Stomach (tissue), 9 donors: ENCODE results near the gene PKN3. TPM values are rescaled to one million over a fixed set of nuclear protein-coding genes. Genes with fewer than 3 reads are reported as not detected.

Experiments used
- DNase-seq, 2 donors: peaks; one replicate each; pipeline versions ENCODE4 v3.0.0 to v3.0.0-alpha.2; 2013 to 2019
- H3K27ac ChIP-seq, 5 donors: fragments of 200-600 bp in 4 of 5; sonication (generic) in 4 of 5; one replicate each; pipeline ENCODE4 v1.5.1; 2013 to 2019; ENCODE audit warnings: mild to moderate bottlenecking in 1 of 5, moderate library complexity in 1 of 5
- H3K27me3 ChIP-seq, 3 donors: fragments of 200-600 bp; sonication (generic); one replicate each; pipeline ENCODE4 v1.5.1; 2017 to 2019; ENCODE audit warnings: mixed run types in 1 of 3
- H3K36me3 ChIP-seq, 4 donors: fragments of 200-600 bp; sonication (generic); 1 replicate in 3 of 4; 2 replicates in 1 of 4; pipeline ENCODE4 v1.5.1; 2016 to 2019
- H3K4me1 ChIP-seq, 4 donors: fragments of 200-600 bp; sonication (generic); one replicate each; pipeline ENCODE4 v1.5.1; 2016 to 2019
- H3K4me3 ChIP-seq, 4 donors: fragments of 200-600 bp; sonication (generic) in 3 of 4; one replicate each; pipeline ENCODE4 v1.5.1; 2016 to 2019; ENCODE audit warnings: mild to moderate bottlenecking in 1 of 4
- H3K9me3 ChIP-seq, 4 donors: fragments of 200-600 bp; sonication (generic); one replicate each; pipeline ENCODE4 v1.5.1; 2016 to 2019
- CTCF ChIP-seq, 7 experiments: fragments of 450-650 bp in 4 of 7; fragments of 200-600 bp in 3 of 7; sonication (generic) in 3 of 7; IDR thresholded peaks; one replicate each; pipeline ENCODE4 v1.5.1; 2016 to 2019; ENCODE audit warnings: antibody characterized with exemption in 7 of 7, control low read depth in 2 of 7, mild to moderate bottlenecking in 1 of 7
- EP300 ChIP-seq: sonication (generic); formaldehyde crosslinking; IDR thresholded peaks from one replicate; pipeline ENCODE4 v1.6.1; 2017; ENCODE audit warnings: antibody characterized with exemption
- POLR2A ChIP-seq, 4 donors: fragments of 450-650 bp; IDR thresholded peaks; one replicate each; pipeline ENCODE4 v1.6.1; 2016; ENCODE audit warnings: antibody characterized with exemption in 4 of 4, control low read depth in 2 of 4, mild to moderate bottlenecking in 1 of 4, moderate library complexity in 1 of 4
- POLR2AphosphoS5 ChIP-seq, 3 donors: sonication (generic); formaldehyde crosslinking; IDR thresholded peaks; one replicate each; pipeline ENCODE4 v1.6.1; 2016; ENCODE audit warnings: antibody characterized with exemption in 3 of 3
- WGBS, 5 donors: extraction: QIAGEN DNeasy Blood & Tissue Kit in 3 of 5; methylation state at CpG; one replicate each; pipeline versions ENCODE4 v1.1.5 to v1.1.7; 2013 to 2018; 5-methylcytosine and 5-hydroxymethylcytosine counted together
- intact Hi-C: fragments of 100-400 bp; cut with DNase I; formaldehyde crosslinking; loops from one replicate; pipeline ENCODE4 v1.15.1; 2023; ENCODE audit warnings: low total_unique reads
- polyA plus RNA-seq, 3 donors: library from polyadenylated mRNA; stranded (reverse); fragments of 200-250 nt; gene quantifications; one replicate each; pipeline ENCODE4 v1.2.3, GENCODE V29; 2013
- small RNA-seq, 4 donors: library from RNA; depleted of rRNA; stranded (forward); fragments of <200 nt; gene quantifications; one replicate each; pipeline ENCODE3, GENCODE V24; 2016
- total RNA-seq, 5 donors: library from RNA; depleted of rRNA; stranded (reverse); fragments of >200 nt; gene quantifications; one replicate each; pipeline versions ENCODE4 v1.1.0 to v1.2.3, GENCODE V29; 2014 to 2016
- donor health status: healthy with polysubstance abuse.
- donor health status: Bipolar disorder and iron deficiency.
- donor health status: healthy.

PKN3 gene
- total and polyA plus RNA-seq, 8 donors: 5.0 to 23.2 (median 8.5) TPM

- DNase-seq: no peak
- Histone ChIP-seq H3K36me3 (peaks cover 0 to 33% (median 23%) of the 10 kb centered on the region in 4 donors), H3K27me3 (no peaks in the 10 kb centered on the region), H3K4me1 (peaks cover 0 to 32% (median 16%) of the 10 kb centered on the region in 4 donors), H3K27ac (no peak overlapping the region), H3K4me3 (no peak overlapping the region), H3K9me3 (no peaks in the 10 kb centered on the region)
- 80 to 96% (median 87%) methylated on average over 4 to 6 of the region's 6 CpGs for WGBS, 5 donors
- intact Hi-C loops: no loop called here
- TF ChIP-seq CTCF (IDR thresholded peaks at IDR 0.05) (no peak), POLR2AphosphoS5 (IDR thresholded peaks at IDR 0.05) (no peak), EP300 (no peak), POLR2A (IDR thresholded peaks at IDR 0.05) (no peak)
These were observed 62.1 kb downstream of the PKN3 start for GRCh38 chr9:128764361-128764760.

- H3K4me1 ChIP-seq: peaks cover 8 to 43% (median 28%) of the 10 kb centered on the region in 4 donors
- H3K9me3 ChIP-seq: no peaks in the 10 kb centered on the region
- peaks cover 0 to 29% (median 23%) of the 10 kb centered on the region in 4 donors for H3K36me3 ChIP-seq
- no peak overlapping the region for H3K27ac ChIP-seq
- DNase-seq: no peak
- H3K4me3 ChIP-seq: no peak overlapping the region
- WGBS, 5 donors: 42 to 59% (median 50%) methylated on average over 3 of the region's 3 CpGs
- intact Hi-C loops: no loop called here
- TF ChIP-seq POLR2AphosphoS5 (IDR thresholded peaks at IDR 0.05): no peak
- TF ChIP-seq CTCF (IDR thresholded peaks at IDR 0.05): no peak
- no peak for TF ChIP-seq POLR2A (IDR thresholded peaks at IDR 0.05)
- no peak for TF ChIP-seq EP300
- H3K27me3 ChIP-seq: no peaks in the 10 kb centered on the region
These were observed 63.2 kb downstream of the PKN3 start for GRCh38 chr9:128765499-128765898.

- 84 to 94% (median 87%) methylated on average over 6 of the region's 6 CpGs for WGBS, 5 donors
- Histone ChIP-seq H3K4me1 (peaks cover 13 to 42% (median 39%) of the 10 kb centered on the region in 4 donors), H3K4me3 (no peak overlapping the region), H3K27ac (no peak overlapping the region), H3K9me3 (no peaks in the 10 kb centered on the region), H3K36me3 (peaks cover 0 to 29% (median 23%) of the 10 kb centered on the region in 4 donors), H3K27me3 (no peaks in the 10 kb centered on the region)
- intact Hi-C loops: no loop called here
- no peak for DNase-seq
- no peak for TF ChIP-seq EP300
- no peak for TF ChIP-seq POLR2A (IDR thresholded peaks at IDR 0.05)
- TF ChIP-seq CTCF (IDR thresholded peaks at IDR 0.05): no peak
- TF ChIP-seq POLR2AphosphoS5 (IDR thresholded peaks at IDR 0.05): no peak
These were observed 66.3 kb downstream of the PKN3 start for GRCh38 chr9:128768606-128769005.

Small RNA genes lying within 50 kb of the gene (small RNA-seq; reads per million reads assigned to genes)
- 0 reads per million in 4 donors for gene RF00017
- gene RN7SL560P: 0 reads per million in 4 donors

Other genes with a start within 250 kb of the PKN3 start
- 10 to 100 TPM in 4 of 5 donors, 1 to 10 TPM in 1; 9.4 to 42.4 (median 19.4) TPM for gene ODF2, start 246.5 kb upstream of the PKN3 start, total RNA-seq
- gene ODF2, start 246.5 kb upstream of the PKN3 start, polyA plus RNA-seq: 10 to 100 TPM in 1 of 3 donors, 1 to 10 TPM in 2; 7.2 to 12.7 (median 9.3) TPM
- gene GLE1, start 197.8 kb upstream of the PKN3 start, total RNA-seq: 10 to 100 TPM; 12.7 to 33.5 (median 23.9) TPM
- gene GLE1, start 197.8 kb upstream of the PKN3 start, polyA plus RNA-seq: 10 to 100 TPM; 10.3 to 14.7 (median 10.8) TPM
- gene SPTAN1, start 149.9 kb upstream of the PKN3 start, total RNA-seq: 100 to 1,000 TPM; 272 to 726 (median 399) TPM
- 100 to 1,000 TPM in 1 of 3 donors, 10 to 100 TPM in 2; 41.4 to 104 (median 49.0) TPM for gene SPTAN1, start 149.9 kb upstream of the PKN3 start, polyA plus RNA-seq
- 100 to 1,000 TPM in 2 of 5 donors, 10 to 100 TPM in 2, 1 to 10 TPM in 1; 2.9 to 125 (median 33.9) TPM for gene DYNC2I2, start 45.7 kb upstream of the PKN3 start, total RNA-seq
- gene DYNC2I2, start 45.7 kb upstream of the PKN3 start, polyA plus RNA-seq: 10 to 100 TPM; 46.3 to 67.5 (median 60.2) TPM
- 100 to 1,000 TPM in 3 of 5 donors, 10 to 100 TPM in 2; 49.0 to 489 (median 123) TPM for gene SET, start 13.3 kb upstream of the PKN3 start, total RNA-seq
- gene SET, start 13.3 kb upstream of the PKN3 start, polyA plus RNA-seq: 100 to 1,000 TPM; 109 to 150 (median 111) TPM
- gene ZDHHC12, start 21.6 kb downstream of the PKN3 start, total RNA-seq: 100 to 1,000 TPM in 1 of 5 donors, 10 to 100 TPM in 2, 1 to 10 TPM in 2; 3.5 to 116 (median 20.0) TPM
- gene ZDHHC12, start 21.6 kb downstream of the PKN3 start, polyA plus RNA-seq: 10 to 100 TPM; 57.1 to 90.5 (median 60.5) TPM
- gene ZER1, start 69.4 kb downstream of the PKN3 start, total RNA-seq: 100 to 1,000 TPM in 1 of 5 donors, 10 to 100 TPM in 4; 25.5 to 214 (median 68.3) TPM
- 10 to 100 TPM; 16.3 to 19.2 (median 18.8) TPM for gene ZER1, start 69.4 kb downstream of the PKN3 start, polyA plus RNA-seq
- 10 to 100 TPM in 3 of 5 donors, 1 to 10 TPM in 2; 5.8 to 50.6 (median 11.4) TPM for gene TBC1D13, start 84.8 kb downstream of the PKN3 start, total RNA-seq
- 10 to 100 TPM; 11.3 to 13.9 (median 11.6) TPM for gene TBC1D13, start 84.8 kb downstream of the PKN3 start, polyA plus RNA-seq
- gene ENDOG, start 116.0 kb downstream of the PKN3 start, total RNA-seq: 100 to 1,000 TPM in 1 of 5 donors, 10 to 100 TPM in 2, 1 to 10 TPM in 2; 5.0 to 186 (median 38.5) TPM
- 10 to 100 TPM; 22.9 to 32.5 (median 30.4) TPM for gene ENDOG, start 116.0 kb downstream of the PKN3 start, polyA plus RNA-seq
- gene SPOUT1, start 127.3 kb downstream of the PKN3 start, total RNA-seq: 100 to 1,000 TPM in 1 of 5 donors, 10 to 100 TPM in 4; 11.1 to 104 (median 14.2) TPM
- 10 to 100 TPM; 13.4 to 31.3 (median 29.4) TPM for gene SPOUT1, start 127.3 kb downstream of the PKN3 start, polyA plus RNA-seq
- gene KYAT1, start 179.4 kb downstream of the PKN3 start, total RNA-seq: 10 to 100 TPM in 2 of 5 donors, 1 to 10 TPM in 2, under 1 TPM in 1; 0.58 to 25.7 (median 6.1) TPM
- gene KYAT1, start 179.4 kb downstream of the PKN3 start, polyA plus RNA-seq: 1 to 10 TPM; 4.8 to 7.5 (median 5.3) TPM
- gene LRRC8A, start 179.6 kb downstream of the PKN3 start, total RNA-seq: 10 to 100 TPM; 14.7 to 63.7 (median 25.1) TPM
- gene LRRC8A, start 179.6 kb downstream of the PKN3 start, polyA plus RNA-seq: 10 to 100 TPM; 11.2 to 22.7 (median 13.6) TPM
- 10 to 100 TPM in 4 of 5 donors, 1 to 10 TPM in 1; 1.4 to 37.3 (median 13.8) TPM for gene PHYHD1, start 218.5 kb downstream of the PKN3 start, total RNA-seq
- 10 to 100 TPM; 43.9 to 55.8 (median 49.1) TPM for gene PHYHD1, start 218.5 kb downstream of the PKN3 start, polyA plus RNA-seq
- gene DOLK, start 245.1 kb downstream of the PKN3 start, total RNA-seq: 10 to 100 TPM in 1 of 5 donors, 1 to 10 TPM in 3, under 1 TPM in 1; 0.58 to 17.1 (median 9.4) TPM
- gene DOLK, start 245.1 kb downstream of the PKN3 start, polyA plus RNA-seq: 1 to 10 TPM; 3.2 to 8.1 (median 6.2) TPM
- gene NUP188, start 245.2 kb downstream of the PKN3 start, total RNA-seq: 10 to 100 TPM; 26.3 to 79.9 (median 51.0) TPM
- 10 to 100 TPM in 1 of 3 donors, 1 to 10 TPM in 2; 4.4 to 10.1 (median 9.9) TPM for gene NUP188, start 245.2 kb downstream of the PKN3 start, polyA plus RNA-seq